Skeletal muscle cell (primary cell): ENCODE measurements around the gene PPFIBP2.

ENCODE experiments used
- DNase-seq: peaks from one replicate; pipeline ENCODE4 v3.0.0-alpha.2; 2010; ENCODE audit warnings: low read depth
- H3K4me3 ChIP-seq: 2 replicates; pipeline ENCODE4 v1.5.1; 2011; ENCODE audit warnings: low read depth, mild to moderate bottlenecking, control low read depth, low read length, moderate library complexity

Gene PPFIBP2

DNA sequence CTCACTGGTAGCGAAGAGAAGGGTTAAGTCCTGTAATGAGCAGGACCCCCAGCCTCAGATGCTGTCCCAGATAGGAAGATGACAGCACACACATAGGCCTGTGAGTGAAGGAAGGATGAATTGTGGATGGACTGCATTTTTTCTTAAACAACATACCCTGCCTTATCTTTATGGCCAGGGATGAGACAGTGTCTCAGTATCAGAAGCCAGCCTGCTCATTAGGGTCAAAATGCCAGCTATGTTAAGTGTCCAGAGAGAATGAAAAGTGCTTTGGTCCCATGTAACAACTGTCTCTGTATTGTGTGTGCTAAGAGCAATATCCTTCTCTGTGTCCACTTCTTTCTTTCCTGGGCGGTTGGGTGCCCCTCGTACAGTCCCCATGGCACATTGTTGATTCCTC, 30.2 kb downstream of the PPFIBP2 start:
- DNase-seq = no peak
- H3K4me3 ChIP-seq = no peak overlapping the region

DNA sequence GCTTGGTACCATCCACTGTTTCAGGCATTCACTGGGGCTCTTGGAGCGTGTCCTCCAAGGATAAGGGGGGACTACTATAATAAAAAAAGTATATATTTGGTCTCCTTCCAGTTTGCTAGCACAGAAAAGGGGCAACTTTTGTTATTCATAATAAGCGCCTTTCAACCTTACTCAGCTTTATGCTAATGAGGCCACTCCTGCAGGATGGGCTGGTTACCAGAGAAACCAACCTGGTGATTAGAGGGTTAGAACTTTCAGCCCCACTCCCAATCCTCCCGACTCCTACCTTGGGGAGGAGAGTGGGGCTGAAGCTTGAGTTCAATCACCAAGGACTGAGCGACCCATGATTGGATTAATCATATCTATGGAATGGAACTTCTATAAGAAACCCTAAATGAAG, 31.8 kb downstream of the PPFIBP2 start:
- DNase-seq = no peak
- H3K4me3 ChIP-seq = no peak overlapping the region

- no peak overlapping the region for H3K4me3 ChIP-seq
- no peak for DNase-seq
These were observed 32.6 kb downstream of the PPFIBP2 start for GRCh38 chr11:7546324-7546791.

DNA sequence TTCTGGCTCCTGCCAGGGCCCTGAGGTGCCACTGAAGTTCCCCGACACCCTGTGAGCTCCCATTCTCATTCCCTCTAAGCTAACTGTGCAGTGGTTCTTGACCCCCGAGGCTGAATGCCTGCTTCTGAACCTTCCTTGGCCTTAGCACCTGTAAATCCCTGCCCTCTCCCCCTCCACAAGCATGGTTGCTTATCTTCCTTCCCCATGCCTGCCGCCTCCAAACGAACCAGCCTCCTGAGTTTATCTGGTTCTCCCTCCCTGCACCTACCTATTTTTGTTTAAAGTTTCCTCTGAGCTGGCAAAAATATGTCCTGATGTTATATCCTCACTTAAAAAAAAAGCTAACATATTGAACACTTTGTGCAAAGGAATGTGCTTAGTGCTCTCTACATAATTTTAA, 33.9 kb downstream of the PPFIBP2 start:
- H3K4me3 ChIP-seq = no peak overlapping the region
- DNase-seq = no peak

GRCh38 chr11:7548659-7549274, 35.0 kb downstream of the PPFIBP2 start:
- DNase-seq = no peak

DNA sequence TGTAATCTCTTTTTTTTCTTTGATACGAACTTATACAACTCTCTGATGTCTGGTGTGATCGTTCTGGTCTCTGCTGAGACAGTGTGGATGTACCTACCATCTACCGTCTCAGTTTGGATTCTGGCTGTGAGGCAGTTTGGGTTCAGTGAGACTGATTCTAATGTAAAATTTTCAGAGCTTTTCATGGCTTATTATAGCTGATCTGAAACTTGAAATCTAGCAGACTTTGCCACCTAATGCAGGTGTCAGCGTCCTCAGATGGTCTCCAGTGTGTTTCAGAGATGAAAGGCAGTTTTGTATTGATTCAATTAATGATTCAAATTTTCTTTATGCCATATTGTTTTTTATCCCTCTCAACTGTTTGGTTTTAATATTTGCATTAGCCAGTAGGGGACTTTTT, 35.9 kb downstream of the PPFIBP2 start:
- no peak for DNase-seq
- no peak overlapping the region for H3K4me3 ChIP-seq

More at GRCh38 chr11:7548659-7549274, 35.0 kb downstream of the PPFIBP2 start:
- no peak overlapping the region for H3K4me3 ChIP-seq

- DNase-seq = peak; percentile 18
- no peak overlapping the region for H3K4me3 ChIP-seq
These were observed 37.8 kb downstream of the PPFIBP2 start for GRCh38 chr11:7551571-7551970.

GRCh38 chr11:7552666-7553065, 38.9 kb downstream of the PPFIBP2 start:
- no peak overlapping the region for H3K4me3 ChIP-seq
- no peak for DNase-seq

- no peak for DNase-seq
These were observed 41.4 kb downstream of the PPFIBP2 start for GRCh38 chr11:7555052-7555699.

DNA sequence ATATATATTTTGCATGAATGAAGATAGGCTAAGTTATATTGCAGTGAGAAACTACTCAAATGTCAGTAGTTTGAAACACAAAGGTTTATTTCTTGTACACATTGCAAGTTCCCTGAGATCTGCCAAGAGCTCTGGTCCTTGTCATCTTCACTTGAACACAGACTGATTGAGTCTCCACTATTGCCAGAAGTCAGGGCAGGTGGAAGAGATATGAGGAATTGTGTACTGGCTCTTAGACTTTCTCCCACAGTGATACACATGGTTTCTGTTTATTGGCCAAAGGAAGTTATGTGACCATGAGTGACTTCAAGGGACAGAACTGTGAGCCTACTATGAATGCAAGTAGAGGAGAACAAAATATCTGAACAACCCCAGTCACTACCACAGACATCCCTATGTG, 44.2 kb downstream of the PPFIBP2 start:
- no peak for DNase-seq
- H3K4me3 ChIP-seq = no peak overlapping the region

More at GRCh38 chr11:7555052-7555699, 41.4 kb downstream of the PPFIBP2 start:
- H3K4me3 ChIP-seq = no peak overlapping the region

GRCh38 chr11:7559398-7560283, 45.8 kb downstream of the PPFIBP2 start:
- no peak overlapping the region for H3K4me3 ChIP-seq
- DNase-seq = no peak

GRCh38 chr11:7561562-7561961, 47.8 kb downstream of the PPFIBP2 start:
- no peak overlapping the region for H3K4me3 ChIP-seq
- no peak for DNase-seq

DNA sequence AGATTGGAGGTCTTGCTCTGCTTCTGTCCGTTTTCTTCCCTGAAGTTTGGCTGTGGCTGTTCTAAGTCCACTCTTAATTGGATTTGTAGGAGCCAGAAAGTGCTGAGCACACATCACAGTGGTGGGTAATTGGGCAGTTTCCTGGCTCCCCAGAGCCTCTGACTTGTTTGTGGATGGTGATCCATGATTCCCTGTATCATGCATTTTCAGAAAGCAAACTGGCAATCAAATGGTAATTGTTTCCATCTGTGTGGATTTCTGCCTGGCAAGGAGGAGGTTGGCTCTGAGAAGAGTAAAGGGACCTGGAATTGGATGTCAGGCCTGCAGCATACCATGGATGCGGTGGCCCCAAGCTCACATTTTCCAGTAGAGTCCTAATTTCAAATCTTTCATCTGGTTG, 49.5 kb downstream of the PPFIBP2 start:
- no peak overlapping the region for H3K4me3 ChIP-seq
- DNase-seq = no peak

GRCh38 chr11:7564803-7565202, 51.0 kb downstream of the PPFIBP2 start:
- no peak for DNase-seq
- no peak overlapping the region for H3K4me3 ChIP-seq

DNA sequence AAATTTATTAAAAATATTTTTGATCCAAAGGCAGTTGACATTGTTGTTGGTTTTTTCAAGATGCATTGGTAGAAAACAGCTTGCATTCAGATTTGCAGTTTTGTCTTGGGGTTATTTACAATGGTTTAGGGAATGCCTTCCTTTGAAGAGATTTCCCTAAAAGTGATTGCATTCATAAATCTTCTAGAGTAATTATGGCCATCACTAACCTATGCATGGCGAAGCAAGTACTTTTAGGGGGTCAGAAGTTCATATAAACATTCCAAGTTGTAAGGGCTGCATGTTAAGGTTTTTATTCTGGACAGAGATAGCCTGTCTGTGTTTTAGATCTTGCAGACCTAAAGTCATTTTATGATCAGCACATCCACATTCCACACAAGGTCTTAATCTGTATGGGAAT, 53.5 kb downstream of the PPFIBP2 start:
- no peak overlapping the region for H3K4me3 ChIP-seq
- no peak for DNase-seq

GRCh38 chr11:7569044-7569443, 55.2 kb downstream of the PPFIBP2 start:
- no peak overlapping the region for H3K4me3 ChIP-seq
- DNase-seq = no peak

- DNase-seq = no peak
- H3K4me3 ChIP-seq = no peak overlapping the region
These were observed 56.4 kb downstream of the PPFIBP2 start for GRCh38 chr11:7570241-7570640.

DNA sequence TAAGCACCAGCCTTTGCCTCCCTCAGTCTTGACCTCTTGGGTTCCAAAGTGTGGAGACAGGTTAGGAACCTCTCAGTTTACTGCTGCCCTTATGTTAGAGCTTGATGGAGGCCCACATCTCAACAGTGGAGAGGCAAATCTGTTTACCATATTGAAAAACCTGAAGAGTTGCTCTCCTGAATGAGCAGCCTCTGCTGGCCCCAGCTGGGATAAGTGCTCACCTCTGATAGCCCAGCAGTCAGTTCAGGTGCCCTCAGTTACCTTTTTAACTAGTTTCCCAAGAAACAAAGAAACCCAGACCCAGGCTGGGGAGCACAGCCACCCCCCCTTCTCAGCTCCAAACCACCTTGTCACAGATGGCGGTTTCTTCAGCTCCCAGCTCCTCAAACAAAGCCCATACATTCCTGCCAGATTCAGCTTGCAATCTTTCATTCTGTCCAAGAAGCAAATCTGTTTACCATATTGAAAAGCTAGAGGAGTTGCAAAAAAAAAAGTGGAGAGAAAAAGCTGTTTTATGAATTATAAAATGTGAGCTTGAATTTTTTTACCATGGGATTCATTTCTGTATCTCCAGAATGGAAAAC, 57.2 kb downstream of the PPFIBP2 start:
- H3K4me3 ChIP-seq = no peak overlapping the region
- no peak for DNase-seq

- DNase-seq = no peak
- H3K4me3 ChIP-seq = no peak overlapping the region
These were observed 57.8 kb downstream of the PPFIBP2 start for GRCh38 chr11:7571640-7572000.
